Measurements from ENCODE around the gene ARMC7. TPM values are rescaled to one million over a fixed set of nuclear protein-coding genes. Genes with fewer than 3 reads are reported as not detected.
A peak's percentile ranks its signal among the peaks of the same experiment; 100 is the strongest.

The ARMC7 gene
- total RNA-seq, 4 donors from 2014 or later: 4.1 to 27.0 (median 24.1) TPM

DNA sequence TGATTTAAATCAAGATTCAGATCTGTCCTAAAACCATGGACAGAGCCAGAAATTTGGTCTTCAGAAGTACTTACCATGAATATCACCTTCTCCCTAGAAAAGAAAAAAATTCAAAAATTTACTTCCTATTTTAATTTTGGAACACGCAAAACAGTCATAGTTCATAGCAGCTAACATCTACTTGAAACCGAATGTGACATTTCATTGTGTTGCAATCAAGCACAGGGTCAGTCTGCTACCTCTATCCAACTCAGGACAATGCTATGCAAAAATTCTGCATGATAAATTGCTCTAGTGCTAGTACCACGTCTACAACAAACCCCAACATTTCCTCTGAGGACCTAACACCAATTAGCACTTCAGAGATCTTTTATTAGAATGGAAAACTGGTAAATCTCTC lies 36.8 kb downstream of the ARMC7 start:
- DNase-seq: no peak
- peaks cover 0 to 16% (median 1%) of the 10 kb centered on the region in 4 donors for H3K4me1 ChIP-seq
- H3K36me3 ChIP-seq: peaks cover 0 to 46% (median 0%) of the 10 kb centered on the region in 3 donors
- H3K9me3 ChIP-seq: no peaks in the 10 kb centered on the region
- no peaks in the 10 kb centered on the region for H3K27me3 ChIP-seq
- H3K4me3 ChIP-seq: no peak overlapping the region
- TF ChIP-seq, protein P1, sequence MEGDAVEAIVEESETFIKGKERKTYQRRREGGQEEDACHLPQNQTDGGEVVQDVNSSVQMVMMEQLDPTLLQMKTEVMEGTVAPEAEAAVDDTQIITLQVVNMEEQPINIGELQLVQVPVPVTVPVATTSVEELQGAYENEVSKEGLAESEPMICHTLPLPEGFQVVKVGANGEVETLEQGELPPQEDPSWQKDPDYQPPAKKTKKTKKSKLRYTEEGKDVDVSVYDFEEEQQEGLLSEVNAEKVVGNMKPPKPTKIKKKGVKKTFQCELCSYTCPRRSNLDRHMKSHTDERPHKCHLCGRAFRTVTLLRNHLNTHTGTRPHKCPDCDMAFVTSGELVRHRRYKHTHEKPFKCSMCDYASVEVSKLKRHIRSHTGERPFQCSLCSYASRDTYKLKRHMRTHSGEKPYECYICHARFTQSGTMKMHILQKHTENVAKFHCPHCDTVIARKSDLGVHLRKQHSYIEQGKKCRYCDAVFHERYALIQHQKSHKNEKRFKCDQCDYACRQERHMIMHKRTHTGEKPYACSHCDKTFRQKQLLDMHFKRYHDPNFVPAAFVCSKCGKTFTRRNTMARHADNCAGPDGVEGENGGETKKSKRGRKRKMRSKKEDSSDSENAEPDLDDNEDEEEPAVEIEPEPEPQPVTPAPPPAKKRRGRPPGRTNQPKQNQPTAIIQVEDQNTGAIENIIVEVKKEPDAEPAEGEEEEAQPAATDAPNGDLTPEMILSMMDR (IDR thresholded peaks at IDR 0.05): no peak
- no peak for TF ChIP-seq POLR2A (IDR thresholded peaks at IDR 0.05)
- peak overlapping the region in 1 of 4 donors; percentile 74 for H3K27ac ChIP-seq

DNA sequence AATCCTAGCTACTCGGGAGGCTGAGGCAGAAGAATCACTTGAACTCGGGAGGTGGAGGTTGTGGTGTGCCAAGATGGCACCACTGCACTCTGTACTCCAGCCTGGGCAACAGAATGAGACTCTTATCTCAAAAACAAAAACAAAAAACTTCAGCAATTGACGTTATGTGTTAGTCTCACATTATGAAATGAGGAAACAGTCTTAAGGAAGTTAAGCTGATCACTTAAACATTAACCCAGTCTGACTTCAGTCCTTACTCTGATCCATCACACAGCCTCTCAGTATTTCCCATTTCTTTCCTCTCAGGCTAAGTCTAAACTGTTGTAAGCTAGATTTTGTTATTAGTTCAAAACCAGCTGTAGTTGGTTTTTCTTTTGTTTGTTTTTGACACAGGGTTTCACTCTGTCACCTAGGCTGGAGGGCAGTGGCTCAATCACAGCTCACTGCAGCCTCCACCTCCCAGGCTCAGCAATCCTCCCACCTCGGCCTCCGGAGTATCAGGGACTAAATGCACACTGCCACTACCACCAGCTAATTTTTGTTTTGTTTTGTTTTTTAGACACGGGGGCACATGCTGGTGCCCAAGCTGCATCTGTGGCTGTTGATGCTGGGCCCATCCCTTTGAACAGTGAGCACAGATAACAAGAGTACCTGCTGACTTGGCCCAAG lies 38.2 kb downstream of the ARMC7 start:
- peak; percentile 11 to 48 (median 48) for DNase-seq
- H3K4me3 ChIP-seq: no peak overlapping the region
- no peaks in the 10 kb centered on the region for H3K9me3 ChIP-seq
- H3K27me3 ChIP-seq: no peaks in the 10 kb centered on the region
- H3K36me3 ChIP-seq: peaks cover 0 to 44% (median 0%) of the 10 kb centered on the region in 3 donors
- TF ChIP-seq POLR2A (IDR thresholded peaks at IDR 0.05): peak in 1 of 2 donors; percentile 23
- TF ChIP-seq, protein P1 (IDR thresholded peaks at IDR 0.05): no peak
- peaks cover 0 to 28% (median 2%) of the 10 kb centered on the region in 4 donors for H3K4me1 ChIP-seq
- H3K27ac ChIP-seq: peak overlapping the region in 3 of 4 donors; percentile 48 to 74 (median 71)

DNA sequence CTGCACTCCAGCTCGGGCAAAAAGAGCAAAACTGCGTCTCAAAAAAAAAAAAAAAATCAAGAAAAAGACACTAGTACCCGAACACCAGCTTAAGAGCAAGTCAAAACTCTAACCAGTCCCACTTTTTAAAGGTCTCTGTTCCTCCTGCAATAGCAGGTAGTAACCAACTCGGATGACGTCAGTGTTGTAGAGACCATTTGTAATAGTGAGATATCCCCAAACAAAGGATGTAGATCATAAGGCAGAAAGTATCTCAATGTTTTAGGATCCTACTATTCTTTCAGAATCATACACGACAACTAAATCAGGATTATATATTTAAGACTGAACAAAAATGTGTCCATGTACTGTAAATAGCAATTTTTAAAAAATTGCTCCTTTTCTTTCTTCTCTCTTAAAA lies 42.2 kb downstream of the ARMC7 start:
- H3K27ac ChIP-seq: no peak overlapping the region
- peak in 1 of 3 donors; percentile 8 for DNase-seq
- H3K9me3 ChIP-seq: no peaks in the 10 kb centered on the region
- peaks cover 0 to 10% (median 0%) of the 10 kb centered on the region in 3 donors for H3K36me3 ChIP-seq
- H3K4me1 ChIP-seq: peaks cover 3 to 32% (median 6%) of the 10 kb centered on the region in 4 donors
- TF ChIP-seq POLR2A (IDR thresholded peaks at IDR 0.05): no peak
- TF ChIP-seq, protein P1 (IDR thresholded peaks at IDR 0.05): no peak
- no peak overlapping the region for H3K4me3 ChIP-seq
- H3K27me3 ChIP-seq: no peaks in the 10 kb centered on the region

DNA sequence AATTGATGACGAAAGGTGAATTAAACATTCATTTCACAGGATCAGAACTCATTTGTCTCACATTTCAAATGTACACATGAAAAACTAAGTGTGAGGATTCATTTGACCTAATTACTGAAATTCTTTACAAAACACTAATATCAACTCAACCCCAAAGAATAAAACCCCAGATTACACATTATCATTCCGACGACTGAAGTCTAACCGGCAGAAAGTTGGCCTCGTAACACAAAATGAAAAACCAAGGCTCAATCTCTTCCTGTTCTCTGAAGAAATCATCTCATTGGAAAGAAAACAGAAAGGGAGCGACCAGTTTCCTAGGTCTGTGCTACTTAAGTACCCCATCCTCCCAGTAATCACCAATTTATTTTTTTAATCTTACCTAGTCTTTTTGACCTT lies 42.8 kb downstream of the ARMC7 start:
- Histone ChIP-seq H3K4me3 (peak overlapping the region in 2 of 4 donors; percentile 89 to 97), H3K9me3 (no peaks in the 10 kb centered on the region), H3K27ac (peak overlapping the region in 1 of 4 donors; percentile 78), H3K36me3 (peaks cover 0 to 4% (median 0%) of the 10 kb centered on the region in 3 donors), H3K27me3 (no peaks in the 10 kb centered on the region), H3K4me1 (peaks cover under 1 to 32% (median 6%) of the 10 kb centered on the region in 4 donors)
- no peak for DNase-seq
- TF ChIP-seq, protein P1 (IDR thresholded peaks at IDR 0.05): no peak
- TF ChIP-seq POLR2A (IDR thresholded peaks at IDR 0.05): no peak

DNA sequence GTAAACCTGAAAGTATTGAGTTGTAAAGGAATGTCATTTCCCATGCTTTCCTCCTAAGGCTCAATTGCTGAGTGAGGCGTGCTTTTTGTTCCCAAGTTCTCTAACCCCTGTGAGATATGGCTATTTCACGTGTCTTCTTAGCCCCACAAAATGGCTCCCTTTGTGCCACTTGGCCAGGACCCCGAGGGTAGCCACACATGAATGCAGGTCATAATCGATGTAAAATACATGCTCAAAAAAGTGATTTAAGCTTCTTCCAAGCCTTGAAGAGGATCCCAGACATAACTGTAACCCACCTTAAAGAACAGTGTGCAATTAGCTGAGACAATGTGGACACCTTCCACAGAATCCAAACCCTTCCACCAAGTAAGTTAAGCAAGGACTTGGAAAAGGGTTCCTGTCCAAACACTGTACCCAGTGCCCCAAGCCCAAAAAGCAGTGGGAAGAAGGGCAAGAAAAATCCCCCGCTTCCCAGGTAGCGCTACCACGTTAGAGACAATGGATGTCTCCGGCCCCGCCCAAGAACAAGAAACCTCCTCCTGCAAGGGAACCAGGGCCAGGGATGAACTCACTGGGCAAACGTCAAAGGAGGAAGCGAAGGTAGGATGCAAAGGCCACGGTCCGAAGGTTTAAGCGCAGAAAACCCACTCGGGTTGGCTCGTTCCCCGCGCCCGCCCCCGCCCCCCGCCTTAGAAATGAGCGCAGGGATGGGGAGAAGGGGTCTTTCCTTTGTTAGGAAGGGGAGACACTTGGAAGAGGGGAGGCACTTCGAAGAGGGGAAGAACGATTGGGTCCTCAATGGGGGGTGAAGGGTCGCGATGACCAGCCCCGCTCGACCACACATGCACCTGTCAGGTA lies 43.4 kb downstream of the ARMC7 start:
- peaks cover 0 to 30% (median 6%) of the 10 kb centered on the region in 4 donors for H3K4me1 ChIP-seq
- peak overlapping the region; percentile 78 to 94 (median 88) for H3K27ac ChIP-seq
- H3K9me3 ChIP-seq: no peaks in the 10 kb centered on the region
- TF ChIP-seq, protein P1 (IDR thresholded peaks at IDR 0.05): no peak
- TF ChIP-seq POLR2A (IDR thresholded peaks at IDR 0.05): peak in 1 of 2 donors; percentile 50
- peak overlapping the region; percentile 85 to 98 (median 93) for H3K4me3 ChIP-seq
- DNase-seq: peak; percentile 39 to 84 (median 79)
- no peaks in the 10 kb centered on the region for H3K36me3 ChIP-seq
- no peaks in the 10 kb centered on the region for H3K27me3 ChIP-seq

All from Peyer's patch (tissue), 4 donors.